ENCODE measurements around the gene ZC3H14. TPM values are rescaled to one million over a fixed set of nuclear protein-coding genes. Genes with fewer than 3 reads are reported as not detected.

ZC3H14 gene
- total RNA-seq, 1 donor from 2014 or later, result 60.3 TPM

DNA sequence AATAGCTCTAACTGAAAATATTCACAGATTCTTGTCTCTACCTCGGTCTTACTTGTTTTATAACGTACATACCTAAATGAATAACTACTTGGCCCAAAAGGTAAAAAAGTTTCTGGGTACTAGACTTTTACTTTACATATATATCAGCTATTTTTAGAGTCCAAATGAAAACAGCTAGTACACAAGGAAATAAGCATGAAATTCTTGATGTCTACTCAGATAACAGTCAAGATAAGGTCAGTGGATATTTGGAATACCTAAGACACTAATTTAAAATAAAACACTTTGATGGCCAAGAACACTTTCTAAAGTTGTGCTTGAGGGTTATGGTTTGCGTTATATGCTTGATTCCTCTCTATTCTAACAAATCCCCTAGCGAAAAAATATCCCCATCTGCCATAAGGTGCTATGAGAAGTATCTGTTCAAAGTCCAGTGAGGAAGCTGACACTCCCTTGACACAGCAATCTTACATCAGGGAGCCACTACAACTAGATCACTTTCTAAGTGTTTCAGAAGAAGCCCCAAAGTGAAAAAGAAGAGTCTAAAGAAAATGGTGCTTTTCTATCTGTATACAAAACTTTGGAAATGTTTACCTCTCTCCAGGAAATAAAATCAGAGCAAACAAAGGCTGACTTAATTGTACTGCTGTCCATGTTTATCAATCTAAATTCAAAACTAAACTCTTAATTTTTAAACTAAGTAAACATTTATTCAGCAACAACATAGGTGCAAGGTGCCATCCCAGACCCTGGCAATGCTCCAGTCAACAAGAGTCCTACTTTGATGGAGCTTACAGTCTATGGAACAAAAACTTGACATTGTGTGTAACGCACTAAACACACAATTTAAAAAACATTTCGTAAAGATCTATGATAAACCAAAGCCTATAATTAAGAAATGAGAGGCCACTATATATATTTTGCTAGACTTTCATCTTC lies 19.7 kb upstream of the ZC3H14 start:
- no peak overlapping the region for H3K4me3 Mint-ChIP-seq (ENCODE audit: low read depth)
- H3K27ac Mint-ChIP-seq, result no peak overlapping the region
- H3K9me3 Mint-ChIP-seq, result no peaks in the 10 kb centered on the region
- no peaks in the 10 kb centered on the region for H3K4me1 Mint-ChIP-seq (ENCODE audit: low read depth)
- no peak for DNase-seq (ENCODE audit: low spot score)
- intact Hi-C loops (cut with micrococcal nuclease), result no loop called here
- peaks cover 3% of the 10 kb centered on the region for H3K27me3 Mint-ChIP-seq (ENCODE audit: low read depth)
- no peaks in the 10 kb centered on the region for H3K36me3 Mint-ChIP-seq (ENCODE audit: low read depth)

DNA sequence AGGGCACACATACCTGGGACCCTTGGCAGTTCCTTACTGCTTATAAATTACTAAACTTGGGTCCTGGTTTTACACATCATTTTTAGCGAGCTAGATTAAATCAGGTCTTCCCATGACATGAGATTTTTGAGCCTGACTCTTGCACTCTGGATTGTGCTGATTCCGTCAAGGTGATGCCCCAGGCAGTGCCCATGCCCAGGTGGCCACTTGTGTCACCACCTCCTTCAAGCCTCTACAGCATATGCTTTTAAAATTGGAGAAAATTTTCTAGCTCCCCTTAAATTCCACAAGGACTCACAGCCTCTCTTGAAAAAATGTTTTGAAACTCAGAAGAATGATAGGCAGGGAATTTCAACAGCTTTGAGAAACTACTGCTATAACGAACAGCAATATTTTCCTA lies 17.6 kb upstream of the ZC3H14 start:
- H3K36me3 Mint-ChIP-seq (ENCODE audit: low read depth), result no peaks in the 10 kb centered on the region
- no peak overlapping the region for H3K27ac Mint-ChIP-seq
- intact Hi-C loops (cut with micrococcal nuclease), result no loop called here
- H3K4me1 Mint-ChIP-seq (ENCODE audit: low read depth), result no peaks in the 10 kb centered on the region
- H3K9me3 Mint-ChIP-seq, result no peaks in the 10 kb centered on the region
- DNase-seq (ENCODE audit: low spot score), result no peak
- peaks cover 5% of the 10 kb centered on the region for H3K27me3 Mint-ChIP-seq (ENCODE audit: low read depth)
- no peak overlapping the region for H3K4me3 Mint-ChIP-seq (ENCODE audit: low read depth)

DNA sequence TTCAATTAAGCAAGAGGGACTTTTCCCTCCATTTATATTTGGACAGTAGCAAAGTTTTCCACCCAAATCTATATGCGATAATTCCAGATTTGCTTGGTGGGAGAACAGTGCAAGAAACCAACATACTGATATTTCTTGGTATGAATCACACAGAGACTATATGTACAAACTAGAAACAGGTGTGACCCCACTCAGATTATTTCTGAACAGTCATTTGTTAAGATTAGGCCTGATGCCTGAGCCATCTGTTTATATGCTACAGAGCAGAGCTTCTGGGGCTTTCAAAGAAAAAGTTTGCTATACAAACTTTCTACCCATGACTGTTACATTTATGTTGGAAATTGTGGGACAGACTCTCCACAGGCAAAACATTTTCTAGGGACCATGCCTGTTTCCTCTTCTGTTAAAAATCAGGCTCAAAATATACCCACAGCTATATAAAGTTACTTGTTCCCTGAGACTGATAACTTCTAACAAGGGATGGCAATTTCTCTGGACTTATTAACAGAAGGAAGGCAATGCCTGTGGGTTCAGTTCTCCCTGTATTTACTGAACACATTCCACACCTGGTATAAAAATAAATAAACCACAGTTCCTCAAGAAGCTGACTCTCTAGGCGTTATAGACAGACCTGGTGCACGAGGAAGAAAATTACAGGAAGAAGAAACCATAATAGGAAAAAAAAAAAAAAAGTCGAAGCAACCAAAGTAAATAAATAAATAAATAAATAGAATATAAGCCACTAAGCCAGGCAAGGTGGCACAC lies 16.0 kb upstream of the ZC3H14 start:
- Mint-ChIP-seq H3K4me3 (ENCODE audit: low read depth) (no peak overlapping the region), H3K27ac (no peak overlapping the region), H3K36me3 (ENCODE audit: low read depth) (no peaks in the 10 kb centered on the region), H3K27me3 (ENCODE audit: low read depth) (peaks cover 7% of the 10 kb centered on the region), H3K4me1 (ENCODE audit: low read depth) (peaks cover under 1% of the 10 kb centered on the region), H3K9me3 (no peaks in the 10 kb centered on the region)
- intact Hi-C loops (cut with micrococcal nuclease), result no loop called here
- no peak for DNase-seq (ENCODE audit: low spot score)

DNA sequence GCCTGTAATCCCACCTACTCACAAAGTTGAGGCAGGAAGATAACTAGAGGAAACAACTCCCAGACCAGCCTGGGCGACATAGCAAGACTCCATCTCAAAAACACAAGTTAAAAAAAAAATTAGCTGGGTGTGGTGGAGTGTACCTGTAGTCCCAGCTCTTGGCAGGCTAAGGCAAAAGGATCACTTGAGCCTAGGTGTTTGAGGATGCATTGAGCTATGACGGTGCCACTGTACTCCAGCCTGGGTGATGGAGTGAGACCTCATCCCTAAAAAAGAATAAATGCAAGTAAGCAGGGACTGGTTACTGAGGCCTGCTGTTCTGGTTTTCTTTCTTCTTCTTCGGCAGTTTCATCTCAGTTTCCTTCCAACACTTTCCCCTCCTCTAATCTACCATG lies 15.5 kb upstream of the ZC3H14 start:
- Mint-ChIP-seq H3K4me3 (ENCODE audit: low read depth) (no peak overlapping the region), H3K27ac (no peak overlapping the region), H3K27me3 (ENCODE audit: low read depth) (peaks cover 12% of the 10 kb centered on the region), H3K4me1 (ENCODE audit: low read depth) (peaks cover 4% of the 10 kb centered on the region), H3K36me3 (ENCODE audit: low read depth) (no peaks in the 10 kb centered on the region), H3K9me3 (no peaks in the 10 kb centered on the region)
- intact Hi-C loops (cut with micrococcal nuclease), result no loop called here
- no peak for DNase-seq (ENCODE audit: low spot score)

DNA sequence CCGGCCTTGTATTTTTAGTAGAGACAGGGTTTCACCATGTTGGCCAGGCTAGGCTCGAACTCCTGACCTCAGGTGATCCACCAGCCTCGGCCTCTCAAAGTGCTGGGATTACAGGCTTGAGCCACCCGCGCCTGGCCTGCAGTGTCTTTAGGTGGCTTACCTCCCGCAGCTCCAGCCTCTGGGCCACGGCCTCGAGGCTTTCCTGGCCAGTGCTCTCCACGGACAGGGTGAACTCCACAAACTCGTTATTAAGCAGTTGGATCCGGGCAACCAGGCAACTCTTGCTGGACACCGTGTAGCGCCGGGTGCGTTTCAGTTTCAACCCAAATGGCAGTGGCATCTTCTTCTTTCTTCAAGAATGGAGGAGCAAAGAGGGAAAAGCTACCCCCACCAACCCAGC lies 12.8 kb upstream of the ZC3H14 start:
- no peak overlapping the region for H3K4me3 Mint-ChIP-seq (ENCODE audit: low read depth)
- peaks cover 27% of the 10 kb centered on the region for H3K27me3 Mint-ChIP-seq (ENCODE audit: low read depth)
- H3K9me3 Mint-ChIP-seq, result no peaks in the 10 kb centered on the region
- intact Hi-C loops (cut with micrococcal nuclease), result loop anchor here (2.0 kb wide), 1 partner anchor 57 kb away; no protein-coding TSS in a partner anchor
- peaks cover 13% of the 10 kb centered on the region for H3K4me1 Mint-ChIP-seq (ENCODE audit: low read depth)
- H3K27ac Mint-ChIP-seq, result no peak overlapping the region
- DNase-seq (ENCODE audit: low spot score), result no peak
- no peaks in the 10 kb centered on the region for H3K36me3 Mint-ChIP-seq (ENCODE audit: low read depth)

DNA sequence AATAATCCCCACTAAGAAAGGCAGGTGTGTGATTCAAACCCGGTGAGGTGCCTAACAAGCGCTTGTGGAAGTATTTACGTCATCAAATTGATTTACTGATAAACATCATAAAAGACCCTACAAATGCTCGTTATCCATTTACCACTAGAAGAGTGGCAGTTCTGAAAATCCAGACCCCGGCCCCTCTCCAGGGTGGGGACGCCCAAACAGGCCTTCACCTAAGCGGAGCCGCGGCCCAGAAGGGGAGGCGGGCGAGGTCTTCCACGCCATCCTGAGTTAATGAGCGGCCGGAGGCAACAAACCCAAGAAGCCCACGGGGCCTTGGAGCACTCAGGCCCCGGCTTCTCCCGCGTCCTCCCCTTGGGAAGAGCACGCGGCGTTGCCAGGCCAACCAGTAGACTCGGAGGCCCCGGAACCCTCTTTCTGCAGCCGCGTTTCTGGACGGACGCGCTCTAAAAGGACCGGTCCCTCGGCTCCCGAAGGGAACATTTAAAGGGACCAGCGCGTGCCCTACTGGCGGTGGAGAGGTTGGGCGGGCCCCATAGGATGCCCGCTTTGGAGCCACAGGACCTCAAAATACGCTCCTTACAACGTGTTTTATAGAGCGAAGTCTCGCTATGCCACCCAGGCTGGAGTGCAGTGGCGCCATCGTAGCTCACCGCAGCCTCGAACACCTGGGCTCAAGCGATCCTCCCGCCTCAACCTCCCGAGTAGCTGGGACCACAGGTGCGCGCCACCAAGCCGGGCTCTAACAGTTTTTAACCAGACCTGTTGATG lies 11.6 kb upstream of the ZC3H14 start:
- no peak for DNase-seq (ENCODE audit: low spot score)
- Mint-ChIP-seq H3K4me1 (ENCODE audit: low read depth) (peaks cover 14% of the 10 kb centered on the region), H3K9me3 (no peaks in the 10 kb centered on the region), H3K27me3 (ENCODE audit: low read depth) (peaks cover 38% of the 10 kb centered on the region), H3K36me3 (ENCODE audit: low read depth) (no peaks in the 10 kb centered on the region), H3K4me3 (ENCODE audit: low read depth) (peak overlapping the region; percentile 69), H3K27ac (no peak overlapping the region)
- intact Hi-C loops (cut with micrococcal nuclease), result loop anchor here (2.0 kb wide), 1 partner anchor 58 kb away; no protein-coding TSS in a partner anchor

DNA sequence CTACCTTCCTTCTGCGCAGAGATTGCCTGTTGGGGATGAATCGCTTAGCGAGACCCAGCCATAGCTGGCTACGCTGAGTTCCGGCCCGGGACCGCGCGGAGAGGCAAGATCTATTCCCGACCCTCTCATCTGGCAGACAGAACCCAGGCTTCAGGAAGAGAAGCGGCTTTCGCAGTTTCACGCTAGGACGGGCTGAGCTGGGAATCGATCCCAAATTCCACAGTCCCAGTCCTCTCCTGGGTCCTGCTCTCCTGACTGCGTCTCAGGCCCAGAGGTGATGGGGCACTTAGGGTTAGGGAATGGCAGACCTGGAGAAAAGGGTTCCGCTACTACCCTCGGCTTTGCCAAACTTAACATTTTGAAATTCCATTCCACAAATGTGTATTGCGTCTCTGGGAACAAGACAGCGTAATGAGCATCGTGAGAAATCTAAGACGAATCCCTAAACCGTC lies 10.8 kb upstream of the ZC3H14 start:
- no peak for DNase-seq (ENCODE audit: low spot score)
- H3K4me1 Mint-ChIP-seq (ENCODE audit: low read depth), result peaks cover 21% of the 10 kb centered on the region
- intact Hi-C loops (cut with micrococcal nuclease), result loop anchor here (2.0 kb wide), 1 partner anchor 59 kb away; no protein-coding TSS in a partner anchor
- no peak overlapping the region for H3K27ac Mint-ChIP-seq
- no peaks in the 10 kb centered on the region for H3K36me3 Mint-ChIP-seq (ENCODE audit: low read depth)
- H3K9me3 Mint-ChIP-seq, result no peaks in the 10 kb centered on the region
- peak overlapping the region; percentile 69 for H3K4me3 Mint-ChIP-seq (ENCODE audit: low read depth)
- H3K27me3 Mint-ChIP-seq (ENCODE audit: low read depth), result peaks cover 42% of the 10 kb centered on the region

DNA sequence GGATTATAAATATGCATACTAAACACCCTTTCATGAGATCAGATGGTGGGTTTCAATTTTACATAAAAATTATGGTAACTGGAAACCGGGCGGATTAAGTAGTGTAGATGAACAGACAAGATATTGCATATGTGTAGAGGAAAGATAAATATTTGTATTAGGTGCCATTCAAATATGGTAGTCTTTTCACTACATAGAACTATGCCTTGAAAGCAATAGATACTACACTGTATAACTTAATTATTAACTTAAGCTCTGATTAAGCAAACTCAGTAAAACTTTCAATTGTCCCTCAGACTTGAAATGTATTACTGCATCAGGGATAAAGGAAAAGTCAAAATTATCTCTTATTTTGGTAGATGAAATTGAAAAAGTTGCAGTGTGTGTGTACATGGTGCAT lies 10.0 kb upstream of the ZC3H14 start:
- no peak for DNase-seq (ENCODE audit: low spot score)
- H3K4me1 Mint-ChIP-seq (ENCODE audit: low read depth), result peaks cover 29% of the 10 kb centered on the region
- H3K9me3 Mint-ChIP-seq, result no peaks in the 10 kb centered on the region
- peaks cover 44% of the 10 kb centered on the region for H3K27me3 Mint-ChIP-seq (ENCODE audit: low read depth)
- no peak overlapping the region for H3K4me3 Mint-ChIP-seq (ENCODE audit: low read depth)
- H3K27ac Mint-ChIP-seq, result no peak overlapping the region
- H3K36me3 Mint-ChIP-seq (ENCODE audit: low read depth), result no peaks in the 10 kb centered on the region
- intact Hi-C loops (cut with micrococcal nuclease), result no loop called here

DNA sequence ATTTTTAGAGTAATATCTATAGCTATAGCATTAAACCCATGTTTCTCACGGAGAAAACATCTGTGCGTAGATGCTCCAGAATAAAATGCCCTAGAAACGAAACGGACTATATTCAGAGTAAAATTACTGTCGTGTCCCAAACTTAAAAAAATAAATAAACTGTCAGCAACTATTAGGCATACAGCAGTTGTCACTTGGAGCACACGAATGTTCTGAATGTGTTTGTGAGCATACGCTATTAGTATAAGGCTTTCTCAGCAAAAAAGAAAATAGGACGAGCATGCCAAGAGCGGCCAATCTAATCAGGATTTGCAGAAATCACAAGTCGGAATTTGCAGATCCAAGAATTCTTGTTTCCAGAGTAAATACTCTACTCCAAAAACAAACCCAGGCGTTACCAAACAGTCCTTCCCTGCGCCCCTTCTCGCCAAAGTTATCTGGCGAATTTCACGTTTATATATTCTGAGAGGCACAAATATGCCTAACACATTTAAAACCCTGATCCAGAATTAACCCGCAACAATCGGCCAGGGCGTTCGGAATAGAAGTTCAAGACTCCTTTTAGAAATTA lies 8.9 kb upstream of the ZC3H14 start:
- H3K27ac Mint-ChIP-seq, result no peak overlapping the region
- intact Hi-C loops (cut with micrococcal nuclease), result no loop called here
- DNase-seq (ENCODE audit: low spot score), result no peak
- H3K4me1 Mint-ChIP-seq (ENCODE audit: low read depth), result peaks cover 32% of the 10 kb centered on the region
- peak overlapping the region; percentile 75 for H3K4me3 Mint-ChIP-seq (ENCODE audit: low read depth)
- H3K9me3 Mint-ChIP-seq, result no peaks in the 10 kb centered on the region
- H3K27me3 Mint-ChIP-seq (ENCODE audit: low read depth), result peaks cover 44% of the 10 kb centered on the region
- H3K36me3 Mint-ChIP-seq (ENCODE audit: low read depth), result no peaks in the 10 kb centered on the region

DNA sequence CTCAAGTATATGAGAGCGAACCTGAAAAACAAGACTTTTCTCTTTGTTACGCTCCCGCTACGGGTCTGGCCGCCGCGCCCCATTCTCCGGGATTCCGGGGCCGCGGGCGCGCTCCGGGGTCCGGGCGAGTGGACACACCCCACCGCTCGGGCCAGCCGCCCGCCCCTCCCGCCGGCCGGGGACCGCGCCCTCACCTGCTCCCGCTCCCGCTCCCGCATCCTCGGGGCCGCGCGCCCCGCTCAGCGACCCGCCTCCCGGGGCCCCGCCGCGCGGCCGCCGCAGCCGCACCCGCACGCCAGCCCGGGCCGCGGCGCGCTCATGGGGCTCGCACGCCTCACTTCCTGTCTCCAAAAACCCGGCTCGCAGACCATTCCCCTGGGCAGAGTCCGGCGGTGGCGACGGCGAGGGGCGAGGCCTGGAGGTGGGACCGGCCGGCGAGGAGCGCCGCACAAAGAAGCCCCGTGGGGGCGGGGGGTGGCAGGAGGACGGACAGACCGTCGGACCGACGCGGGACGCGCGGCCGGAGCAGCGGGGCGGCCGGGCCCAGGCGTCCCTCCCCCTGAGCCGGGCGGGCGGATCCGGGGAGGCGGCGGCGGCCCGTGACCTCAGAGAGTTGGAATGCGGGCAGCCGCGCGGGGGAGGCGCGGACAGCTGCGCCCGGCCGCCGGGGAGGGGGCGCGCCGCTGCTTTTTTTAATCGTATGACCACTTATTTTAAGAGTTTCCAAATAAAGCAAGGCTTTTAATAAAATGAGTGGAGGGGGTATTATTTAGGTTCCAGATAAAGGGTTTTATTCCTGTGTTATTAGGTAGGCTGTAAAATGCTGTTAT lies 8.2 kb upstream of the ZC3H14 start, which contains the start of gene PTPN21:
PTPN21 (minus strand) TSS at position 551 of the 830 bp plus-strand sequence. CDS start 4,590 bp downstream, outside the sequence.
- H3K27ac Mint-ChIP-seq, result no peak within 1 kb of the TSS
- H3K4me1 Mint-ChIP-seq (ENCODE audit: low read depth), result peaks cover 32% of the 10 kb centered on the region
- peak within 1 kb of the TSS; percentile 75 for H3K4me3 Mint-ChIP-seq (ENCODE audit: low read depth)
- H3K9me3 Mint-ChIP-seq, result no peaks in the 10 kb centered on the region
- no peak for DNase-seq (ENCODE audit: low spot score)
- peaks cover 46% of the 10 kb centered on the region for H3K27me3 Mint-ChIP-seq (ENCODE audit: low read depth)
- intact Hi-C loops (cut with micrococcal nuclease), result loop anchor here (5.0 kb wide), 1 partner anchor 238 kb away; the partner anchor contains the start of gene EML5
- no peaks in the 10 kb centered on the region for H3K36me3 Mint-ChIP-seq (ENCODE audit: low read depth)

DNA sequence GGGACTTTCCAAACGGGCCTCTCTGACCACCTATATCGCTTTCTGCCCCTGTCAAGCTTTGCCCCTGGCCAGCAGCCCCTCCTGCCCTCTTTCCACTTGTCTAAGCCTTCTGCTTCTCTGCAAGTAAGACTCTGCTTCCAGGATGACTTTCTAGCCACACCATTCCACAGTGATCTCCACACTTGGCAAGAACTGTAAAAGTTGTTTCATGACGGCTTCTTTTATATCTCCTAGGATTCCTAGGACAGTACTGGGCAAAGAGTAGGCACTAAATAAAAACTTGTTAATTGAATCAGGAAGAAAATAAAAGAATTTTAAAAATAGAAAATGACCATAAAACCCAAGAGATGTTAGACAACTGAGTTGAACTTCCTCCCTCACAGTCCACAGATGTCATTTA lies 6.3 kb upstream of the ZC3H14 start:
- Mint-ChIP-seq H3K27me3 (ENCODE audit: low read depth) (peaks cover 55% of the 10 kb centered on the region), H3K27ac (no peak overlapping the region), H3K9me3 (no peaks in the 10 kb centered on the region), H3K36me3 (ENCODE audit: low read depth) (no peaks in the 10 kb centered on the region), H3K4me3 (ENCODE audit: low read depth) (no peak overlapping the region), H3K4me1 (ENCODE audit: low read depth) (peaks cover 32% of the 10 kb centered on the region)
- no peak for DNase-seq (ENCODE audit: low spot score)
- intact Hi-C loops (cut with micrococcal nuclease), result loop anchor here (5.0 kb wide), 1 partner anchor 236 kb away; the partner anchor contains the start of gene EML5

Measured in activated T-helper 2 cell treated with anti-CD3 and anti-CD28 coated beads, Interferon-gamma antibody, Interleukin-2, Interleukin-4, amounts not matched to agents 10 μg/mL and 5 μg/mL and 100 μg/mL, durations not matched to agents 14 hours and 24 hours and 36 hours (primary cell).